Measurements from ENCODE around the gene GPR176. TPM values are rescaled to one million over a fixed set of nuclear protein-coding genes. Genes with fewer than 3 reads are reported as not detected.

The GPR176 gene
- total and polyA plus RNA-seq, 9 donors = 0.68 to 8.5 (median 1.8) TPM

GRCh38 chr15:39887211-39887610, 32.9 kb downstream of the GPR176 start:
- TF ChIP-seq CTCF (IDR thresholded peaks at IDR 0.05) (no peak), POLR2A (IDR thresholded peaks at IDR 0.05) (no peak)
- 83 to 85% (median 83%) methylated on average over 1 of the region's 1 CpG for WGBS, 3 donors
- intact Hi-C loops (cut with DNase I) = loop anchor here in 1 of 4 donors (10.0 kb wide), 1 partner anchor 62 kb away; no protein-coding TSS in a partner anchor
- Histone ChIP-seq H3K4me3 (no peak overlapping the region), H3K4me1 (ENCODE audit: insufficient read depth) (peaks cover 2% of the 10 kb centered on the region), H3K27ac (no peak overlapping the region), H3K36me3 (no peaks in the 10 kb centered on the region), H3K9me3 (no peaks in the 10 kb centered on the region), H3K27me3 (no peaks in the 10 kb centered on the region)
- DNase-seq = no peak

GRCh38 chr15:39886418-39886817, 33.6 kb downstream of the GPR176 start:
- 62 to 72% (median 66%) methylated on average over 3 of the region's 3 CpGs for WGBS, 3 donors
- Histone ChIP-seq H3K27ac (no peak overlapping the region), H3K36me3 (no peaks in the 10 kb centered on the region), H3K9me3 (no peaks in the 10 kb centered on the region), H3K4me1 (ENCODE audit: insufficient read depth) (peaks cover 2% of the 10 kb centered on the region), H3K4me3 (no peak overlapping the region), H3K27me3 (no peaks in the 10 kb centered on the region)
- DNase-seq = no peak
- intact Hi-C loops (cut with DNase I) = loop anchor here in 1 of 4 donors (10.0 kb wide), 1 partner anchor 62 kb away; no protein-coding TSS in a partner anchor
- TF ChIP-seq CTCF (IDR thresholded peaks at IDR 0.05) = no peak
- no peak for TF ChIP-seq POLR2A (IDR thresholded peaks at IDR 0.05)
- no peak for TF ChIP-seq EP300 (IDR thresholded peaks at IDR 0.05)

- intact Hi-C loops (cut with DNase I) = loop anchor here in 1 of 4 donors (10.0 kb wide), 1 partner anchor 60 kb away; no protein-coding TSS in a partner anchor
- DNase-seq = no peak
- Histone ChIP-seq H3K36me3 (no peaks in the 10 kb centered on the region), H3K27ac (no peak overlapping the region), H3K4me3 (no peak overlapping the region), H3K9me3 (no peaks in the 10 kb centered on the region), H3K4me1 (ENCODE audit: insufficient read depth) (peaks cover 2% of the 10 kb centered on the region), H3K27me3 (no peaks in the 10 kb centered on the region)
- TF ChIP-seq POLR2A (IDR thresholded peaks at IDR 0.05) = no peak
- no peak for TF ChIP-seq EP300 (IDR thresholded peaks at IDR 0.05)
- no peak for TF ChIP-seq CTCF (IDR thresholded peaks at IDR 0.05)
Measured at GRCh38 chr15:39885099-39885777, 34.8 kb downstream of the GPR176 start.

GRCh38 chr15:39884351-39884750, 35.7 kb downstream of the GPR176 start:
- H3K9me3 ChIP-seq = no peaks in the 10 kb centered on the region
- TF ChIP-seq POLR2A (IDR thresholded peaks at IDR 0.05) = no peak
- TF ChIP-seq EP300 (IDR thresholded peaks at IDR 0.05) = no peak
- no peak for TF ChIP-seq CTCF (IDR thresholded peaks at IDR 0.05)
- H3K36me3 ChIP-seq = no peaks in the 10 kb centered on the region
- no peak overlapping the region for H3K27ac ChIP-seq
- H3K27me3 ChIP-seq = no peaks in the 10 kb centered on the region
- intact Hi-C loops (cut with DNase I) = loop anchor here in 2 of 4 donors (5.0 to 10.0 kb wide), 2 partner anchors 60 to 943 kb away; partner anchors contain the start of gene PPP1R14D (in 1 of the 2)
- H3K4me1 ChIP-seq (ENCODE audit: insufficient read depth) = peaks cover 2% of the 10 kb centered on the region
- no peak for DNase-seq
- no peak overlapping the region for H3K4me3 ChIP-seq

All from ovary (tissue), 9 donors.